CD14-positive monocyte (primary cell): ENCODE results near the gene LDB3. TPM values are rescaled to one million over a fixed set of nuclear protein-coding genes. Genes with fewer than 3 reads are reported as not detected.
A peak's percentile ranks its signal among the peaks of the same experiment; 100 is the strongest.

Experiments
- DNase-seq, 3 donors: peaks; one replicate each; pipeline ENCODE4 v3.0.0-alpha.2; 2011 to 2022
- H2AFZ ChIP-seq: 2 replicates; pipeline ENCODE4 v1.6.0; 2012; ENCODE audit warnings: mild to moderate bottlenecking, low read depth, low read length, inconsistent platforms; ENCODE audit not compliant: insufficient read depth, poor library complexity, severe bottlenecking
- H3K27ac ChIP-seq, 2 donors: 1 replicate in 1 of 2; 2 replicates in 1 of 2; pipeline ENCODE4 v1.5.1; 2012 to 2013; ENCODE audit warnings: low read length in 2 of 2, control low read depth in 1 of 2, inconsistent platforms in 1 of 2, low read depth in 1 of 2, mild to moderate bottlenecking in 1 of 2
- H3K27me3 ChIP-seq, 2 donors: one replicate each; pipeline versions ENCODE4 v1.6.0 to v1.6.1; 2011 to 2013; ENCODE audit warnings: low read length in 2 of 2; ENCODE audit not compliant: control insufficient read depth in 2 of 2, insufficient read depth in 2 of 2
- H3K36me3 ChIP-seq, 2 donors: replicated peaks in 1 of 2; 1 replicate in 1 of 2; 2 replicates in 1 of 2; pipeline versions ENCODE4 v1.5.1 to v1.6.1; 2012 to 2013; ENCODE audit warnings: low read length in 2 of 2, control low read depth in 1 of 2, inconsistent platforms in 1 of 2, mild to moderate bottlenecking in 1 of 2; ENCODE audit not compliant: insufficient read depth in 2 of 2, control insufficient read depth in 1 of 2
- H3K4me1 ChIP-seq, 2 donors: 1 replicate in 1 of 2; 2 replicates in 1 of 2; pipeline versions ENCODE4 v1.5.1 to v1.6.1; 2012 to 2013; ENCODE audit warnings: low read length in 2 of 2, control low read depth in 1 of 2, inconsistent platforms in 1 of 2, mild to moderate bottlenecking in 1 of 2, moderate library complexity in 1 of 2; ENCODE audit not compliant: insufficient read depth in 2 of 2, control insufficient read depth in 1 of 2
- H3K4me2 ChIP-seq: replicated peaks from 2 replicates; pipeline ENCODE3; 2012; ENCODE audit warnings: low read length, moderate library complexity, mild to moderate bottlenecking; ENCODE audit not compliant: poor library complexity, severe bottlenecking; ENCODE audit errors: extremely low read depth
- H3K4me3 ChIP-seq, 3 experiments: fragments of 200-600 bp in 1 of 3; sonication (generic) in 1 of 3; replicated peaks in 1 of 3; 1 replicate in 2 of 3; 2 replicates in 1 of 3; pipeline ENCODE4 v1.5.1; 2011 to 2013; ENCODE audit warnings: low read length in 3 of 3, mild to moderate bottlenecking in 3 of 3, control low read depth in 2 of 3, low read depth in 2 of 3, inconsistent platforms in 1 of 3, moderate library complexity in 1 of 3
- H3K79me2 ChIP-seq: 2 replicates; pipeline ENCODE4 v1.6.0; 2012; ENCODE audit warnings: mild to moderate bottlenecking, control low read depth, inconsistent platforms, low read length, moderate library complexity; ENCODE audit not compliant: insufficient read depth
- H3K9ac ChIP-seq: 2 replicates; pipeline ENCODE4 v1.6.0; 2017; ENCODE audit warnings: low read length, mild to moderate bottlenecking; ENCODE audit not compliant: insufficient read depth, poor library complexity, severe bottlenecking
- H3K9me3 ChIP-seq, 2 donors: replicated peaks in 1 of 2; 1 replicate in 1 of 2; 2 replicates in 1 of 2; pipeline versions ENCODE4 v1.5.1 to v1.6.1; 2012 to 2013; ENCODE audit warnings: low read length in 2 of 2, control low read depth in 1 of 2; ENCODE audit not compliant: control insufficient read depth in 1 of 2, insufficient read depth in 1 of 2
- H4K20me1 ChIP-seq: 2 replicates; pipeline ENCODE4 v1.6.0; 2012; ENCODE audit warnings: mild to moderate bottlenecking, low read length, control low read depth, moderate library complexity; ENCODE audit not compliant: insufficient read depth
- H3K27ac Mint-ChIP-seq, 7 donors: one replicate each; pipeline ENCODE4 v1.8.0; 2020; ENCODE audit warnings: mild to moderate bottlenecking in 7 of 7, mixed read lengths in 7 of 7, moderate library complexity in 6 of 7, inconsistent platforms in 2 of 7
- H3K27me3 Mint-ChIP-seq, 3 donors: one replicate each; pipeline ENCODE4 v1.8.0; 2021 to 2022; ENCODE audit warnings: low read depth in 3 of 3, mild to moderate bottlenecking in 3 of 3, mixed read lengths in 3 of 3, moderate library complexity in 3 of 3, inconsistent platforms in 1 of 3
- H3K36me3 Mint-ChIP-seq, 2 donors: one replicate each; pipeline ENCODE4 v1.8.0; 2020; ENCODE audit warnings: mixed read lengths in 2 of 2, inconsistent platforms in 1 of 2, mild to moderate bottlenecking in 1 of 2
- H3K4me1 Mint-ChIP-seq: one replicate; pipeline ENCODE4 v1.8.0; 2020; ENCODE audit warnings: mild to moderate bottlenecking, mixed read lengths
- H3K4me3 Mint-ChIP-seq, 2 donors: one replicate each; pipeline ENCODE4 v1.8.0; 2020; ENCODE audit warnings: mild to moderate bottlenecking in 2 of 2, mixed read lengths in 2 of 2, moderate library complexity in 1 of 2
- H3K9me3 Mint-ChIP-seq, 7 donors: one replicate each; pipeline ENCODE4 v1.8.0; 2020 to 2022; ENCODE audit warnings: mixed read lengths in 7 of 7, mild to moderate bottlenecking in 6 of 7, moderate library complexity in 6 of 7, inconsistent platforms in 2 of 7
- CTCF ChIP-seq: fragments of 200-600 bp; IDR thresholded peaks from one replicate; pipeline ENCODE4 v1.8.0; 2022; ENCODE audit warnings: antibody characterized with exemption, mild to moderate bottlenecking
- WGBS: methylation state at CpG from one replicate; pipeline ENCODE4 v1.1.5; 2013; ENCODE audit warnings: missing lambda C conversion rate; ENCODE audit not compliant: insufficient coverage; 5-methylcytosine and 5-hydroxymethylcytosine counted together
- intact Hi-C, 2 donors: fragments of 100-400 bp; cut with micrococcal nuclease; formaldehyde crosslinking; loops; one replicate each; pipeline versions ENCODE4 v1.15.0 to v1.15.1; 2023
- polyA plus RNA-seq, 3 donors: library from polyadenylated mRNA; depleted of rRNA in 1 of 3; unstranded in 2 of 3; stranded (reverse) in 1 of 3; fragments of 300-500 nt in 2 of 3; fragments of >200 nt in 1 of 3; fragmentation: Illumina TruSeq in 2 of 3; gene quantifications; 1 replicate in 2 of 3; 2 replicates in 1 of 3; pipeline ENCODE4 v1.2.3, GENCODE V29; 2012 to 2021

LDB3 gene
- polyA plus RNA-seq, 3 donors: not detected

- H3K4me1 Mint-ChIP-seq: peaks cover 11% of the 10 kb centered on the region
- H3K36me3 Mint-ChIP-seq: no peaks in the 10 kb centered on the region
- Histone ChIP-seq H3K4me2 (no peak overlapping the region), H3K27me3 (peaks cover 0 to 7% of the 10 kb centered on the region in 2 donors), H3K9ac (no peak overlapping the region), H2AFZ (no peak overlapping the region), H3K4me1 (peaks cover 12 to 14% of the 10 kb centered on the region in 2 donors), H3K36me3 (no peaks in the 10 kb centered on the region), H3K27ac (no peak overlapping the region), H3K9me3 (no peaks in the 10 kb centered on the region), H4K20me1 (no peaks in the 10 kb centered on the region), H3K4me3 (no peak overlapping the region), H3K79me2 (no peaks in the 10 kb centered on the region)
- peak overlapping the region in 3 of 7 donors; percentile 2 to 77 (median 42) for H3K27ac Mint-ChIP-seq
- no peak for TF ChIP-seq CTCF
- no peak overlapping the region for H3K4me3 Mint-ChIP-seq
- WGBS: 98% methylated on average over 10 of the region's 16 CpGs
- H3K9me3 Mint-ChIP-seq: peaks cover 0 to 5% (median 0%) of the 10 kb centered on the region in 7 donors
- peaks cover 9 to 16% (median 10%) of the 10 kb centered on the region in 3 donors for H3K27me3 Mint-ChIP-seq
- DNase-seq: no peak
- intact Hi-C loops: loop anchor here (5.0 to 10.0 kb wide), 2 partner anchors 188 to 195 kb away; no protein-coding TSS in a partner anchor
Measured at GRCh38 chr10:86709396-86710185, 41.3 kb downstream of the LDB3 start.

- H3K9me3 ChIP-seq: no peaks in the 10 kb centered on the region
- H3K4me1 Mint-ChIP-seq: peaks cover 11% of the 10 kb centered on the region
- peak; percentile 73 to 78 (median 73) for DNase-seq
- WGBS: 6% methylated on average over 44 of the region's 46 CpGs
- peak overlapping the region; percentile 85 for H3K9ac ChIP-seq
- intact Hi-C loops: loop anchor here (5.0 to 10.0 kb wide), 2 partner anchors 186 to 194 kb away; no protein-coding TSS in a partner anchor
- H3K27ac Mint-ChIP-seq: peak overlapping the region in 4 of 7 donors; percentile 15 to 92 (median 59)
- H2AFZ ChIP-seq: peak overlapping the region; percentile 93
- TF ChIP-seq CTCF: peak; percentile 89
- H3K27ac ChIP-seq: peak overlapping the region; percentile 18 to 67
- H3K79me2 ChIP-seq: no peaks in the 10 kb centered on the region
- no peaks in the 10 kb centered on the region for H3K36me3 ChIP-seq
- peaks cover 0 to 7% of the 10 kb centered on the region in 2 donors for H3K27me3 ChIP-seq
- peaks cover 9 to 18% (median 13%) of the 10 kb centered on the region in 3 donors for H3K27me3 Mint-ChIP-seq
- no peaks in the 10 kb centered on the region for H3K36me3 Mint-ChIP-seq
- peak overlapping the region; percentile 39 to 88 (median 79) for H3K4me3 ChIP-seq
- peaks cover 12 to 14% of the 10 kb centered on the region in 2 donors for H3K4me1 ChIP-seq
- H3K9me3 Mint-ChIP-seq: peaks cover 0 to 5% (median 0%) of the 10 kb centered on the region in 7 donors
- no peaks in the 10 kb centered on the region for H4K20me1 ChIP-seq
- peak overlapping the region; percentile 76 to 89 for H3K4me3 Mint-ChIP-seq
- H3K4me2 ChIP-seq: peak overlapping the region; percentile 93
Measured at GRCh38 chr10:86710987-86711512, 42.7 kb downstream of the LDB3 start.
